ENCODE results near the gene TAS2R5. TPM values are rescaled to one million over a fixed set of nuclear protein-coding genes. Genes with fewer than 3 reads are reported as not detected.
"Not testable (repeated sequence)": the region's sequence is repeated elsewhere in the genome, so short reads cannot be mapped to it uniquely, and the experiment has no call there.

Gene TAS2R5, protein sequence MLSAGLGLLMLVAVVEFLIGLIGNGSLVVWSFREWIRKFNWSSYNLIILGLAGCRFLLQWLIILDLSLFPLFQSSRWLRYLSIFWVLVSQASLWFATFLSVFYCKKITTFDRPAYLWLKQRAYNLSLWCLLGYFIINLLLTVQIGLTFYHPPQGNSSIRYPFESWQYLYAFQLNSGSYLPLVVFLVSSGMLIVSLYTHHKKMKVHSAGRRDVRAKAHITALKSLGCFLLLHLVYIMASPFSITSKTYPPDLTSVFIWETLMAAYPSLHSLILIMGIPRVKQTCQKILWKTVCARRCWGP
- total RNA-seq = not detected

DNA sequence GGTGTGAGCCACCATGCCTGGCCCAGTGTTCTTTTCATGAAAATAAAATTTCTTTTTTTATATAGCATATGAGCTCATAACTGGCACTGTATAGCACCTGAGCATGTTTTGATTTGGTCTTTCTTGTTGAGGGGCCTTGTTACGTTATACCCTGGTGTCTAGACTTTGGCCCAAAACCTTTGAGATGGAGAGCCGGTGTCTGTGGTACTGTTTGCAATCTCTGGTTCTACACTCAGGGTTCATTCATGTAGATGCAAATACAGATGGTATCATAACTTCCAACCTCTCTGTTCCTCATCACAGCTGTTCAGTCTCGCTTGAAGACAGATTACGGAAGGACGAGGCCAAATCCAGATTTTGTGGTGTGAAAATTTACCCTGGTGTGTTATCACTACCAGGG lies at the start of gene TAS2R5:
TAS2R5 (plus strand) TSS at position 301 of the 400 bp plus-strand sequence. CDS start 145 bp downstream, outside the sequence.
- no peak within 1 kb of the TSS for H3K4me3 ChIP-seq
- no peaks in the 10 kb centered on the region for H3K9me3 ChIP-seq
- no peak within 1 kb of the TSS for H3K27ac ChIP-seq
- H3K4me1 ChIP-seq = no peaks in the 10 kb centered on the region
- peaks cover 0 to 6% of the 10 kb centered on the region in 2 donors for H3K36me3 ChIP-seq
- TF ChIP-seq, protein P1, sequence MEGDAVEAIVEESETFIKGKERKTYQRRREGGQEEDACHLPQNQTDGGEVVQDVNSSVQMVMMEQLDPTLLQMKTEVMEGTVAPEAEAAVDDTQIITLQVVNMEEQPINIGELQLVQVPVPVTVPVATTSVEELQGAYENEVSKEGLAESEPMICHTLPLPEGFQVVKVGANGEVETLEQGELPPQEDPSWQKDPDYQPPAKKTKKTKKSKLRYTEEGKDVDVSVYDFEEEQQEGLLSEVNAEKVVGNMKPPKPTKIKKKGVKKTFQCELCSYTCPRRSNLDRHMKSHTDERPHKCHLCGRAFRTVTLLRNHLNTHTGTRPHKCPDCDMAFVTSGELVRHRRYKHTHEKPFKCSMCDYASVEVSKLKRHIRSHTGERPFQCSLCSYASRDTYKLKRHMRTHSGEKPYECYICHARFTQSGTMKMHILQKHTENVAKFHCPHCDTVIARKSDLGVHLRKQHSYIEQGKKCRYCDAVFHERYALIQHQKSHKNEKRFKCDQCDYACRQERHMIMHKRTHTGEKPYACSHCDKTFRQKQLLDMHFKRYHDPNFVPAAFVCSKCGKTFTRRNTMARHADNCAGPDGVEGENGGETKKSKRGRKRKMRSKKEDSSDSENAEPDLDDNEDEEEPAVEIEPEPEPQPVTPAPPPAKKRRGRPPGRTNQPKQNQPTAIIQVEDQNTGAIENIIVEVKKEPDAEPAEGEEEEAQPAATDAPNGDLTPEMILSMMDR (IDR thresholded peaks at IDR 0.05) = no peak
- DNase-seq (ENCODE audit: low spot score in 2 of 2) = no peak
- H3K27me3 ChIP-seq = no peaks in the 10 kb centered on the region
- intact Hi-C loops (cut with DNase I) = no loop called here

DNA sequence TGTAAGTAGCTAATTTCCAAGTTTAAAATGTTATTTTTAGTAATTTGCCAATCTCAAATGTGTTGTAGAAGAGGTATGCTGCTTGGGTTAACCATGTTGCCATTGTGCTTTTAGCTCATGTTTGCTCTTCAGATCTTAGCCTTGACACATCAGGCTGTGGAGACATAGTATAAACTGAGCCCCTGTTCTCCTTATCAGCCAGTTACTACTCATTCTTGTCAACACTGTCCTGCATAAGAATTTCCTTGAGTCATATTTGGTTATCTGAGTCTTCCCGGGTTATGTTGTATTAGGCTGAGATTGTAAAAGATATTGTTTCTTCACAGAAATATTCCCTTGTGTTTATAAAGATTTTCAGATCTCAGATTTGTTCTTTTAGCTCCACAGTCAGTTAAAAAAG lies 47.8 kb upstream of the TAS2R5 start:
- intact Hi-C loops (cut with DNase I) = no loop called here
- Histone ChIP-seq H3K9me3 (no peaks in the 10 kb centered on the region), H3K36me3 (peaks cover 51 to 59% of the 10 kb centered on the region in 2 donors), H3K4me1 (peaks cover 2 to 7% of the 10 kb centered on the region in 2 donors), H3K27me3 (no peaks in the 10 kb centered on the region), H3K27ac (no peak overlapping the region), H3K4me3 (no peak overlapping the region)
- TF ChIP-seq, protein P1 (IDR thresholded peaks at IDR 0.05) = no peak
- DNase-seq (ENCODE audit: low spot score in 2 of 2) = no peak

DNA sequence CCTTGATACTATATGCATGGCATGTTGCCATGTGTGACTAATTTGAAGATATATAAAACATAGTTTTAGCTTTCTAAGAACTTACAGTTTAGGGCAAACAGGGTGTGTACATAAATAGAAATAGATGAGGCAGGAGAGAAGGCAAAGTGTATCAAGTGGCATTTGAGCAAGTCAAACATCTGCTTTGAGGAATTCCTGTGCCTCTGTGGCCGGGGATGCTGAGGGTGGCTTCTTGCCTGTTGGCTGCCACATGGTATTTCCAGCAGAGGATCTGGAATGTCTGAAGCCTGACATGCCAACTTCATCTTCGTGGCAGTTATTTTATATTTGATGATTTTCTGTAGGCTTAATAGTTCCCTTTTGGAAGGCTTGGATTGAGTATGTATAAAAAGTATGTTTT lies 45.9 kb upstream of the TAS2R5 start:
- intact Hi-C loops (cut with DNase I) = no loop called here
- Histone ChIP-seq H3K27me3 (no peaks in the 10 kb centered on the region), H3K36me3 (peaks cover 66 to 76% of the 10 kb centered on the region in 2 donors), H3K4me3 (no peak overlapping the region), H3K9me3 (no peaks in the 10 kb centered on the region), H3K4me1 (peaks cover 0 to 1% of the 10 kb centered on the region in 2 donors), H3K27ac (no peak overlapping the region)
- TF ChIP-seq, protein P1 (IDR thresholded peaks at IDR 0.05) = no peak
- DNase-seq (ENCODE audit: low spot score in 2 of 2) = no peak

DNA sequence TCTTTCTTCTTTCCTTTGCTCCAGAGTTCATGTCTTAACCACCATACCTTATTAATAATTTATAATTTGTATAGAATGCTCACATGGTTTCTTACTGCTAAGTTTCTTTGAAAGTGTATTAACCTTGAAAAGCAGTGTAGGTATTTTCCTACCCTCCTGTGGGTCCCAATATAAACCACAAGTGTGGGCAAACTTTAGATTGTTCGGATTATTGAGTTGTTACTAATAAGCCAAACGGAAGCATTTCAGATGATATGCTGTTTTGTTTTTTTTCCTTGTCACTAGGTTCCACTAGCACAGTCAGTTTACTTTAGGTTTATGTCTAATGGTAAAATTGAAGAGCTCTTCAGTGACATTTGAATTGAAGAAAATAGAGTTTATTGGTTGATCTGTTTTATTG lies 41.6 kb upstream of the TAS2R5 start:
- DNase-seq (ENCODE audit: low spot score in 2 of 2) = no peak
- Histone ChIP-seq H3K27me3 (no peaks in the 10 kb centered on the region), H3K27ac (no peak overlapping the region), H3K4me3 (no peak overlapping the region), H3K36me3 (peaks cover 88 to 95% of the 10 kb centered on the region in 2 donors), H3K9me3 (peaks cover 7 to 9% of the 10 kb centered on the region in 2 donors), H3K4me1 (no peaks in the 10 kb centered on the region)
- TF ChIP-seq, protein P1 (IDR thresholded peaks at IDR 0.05) = no peak
- intact Hi-C loops (cut with DNase I) = no loop called here

DNA sequence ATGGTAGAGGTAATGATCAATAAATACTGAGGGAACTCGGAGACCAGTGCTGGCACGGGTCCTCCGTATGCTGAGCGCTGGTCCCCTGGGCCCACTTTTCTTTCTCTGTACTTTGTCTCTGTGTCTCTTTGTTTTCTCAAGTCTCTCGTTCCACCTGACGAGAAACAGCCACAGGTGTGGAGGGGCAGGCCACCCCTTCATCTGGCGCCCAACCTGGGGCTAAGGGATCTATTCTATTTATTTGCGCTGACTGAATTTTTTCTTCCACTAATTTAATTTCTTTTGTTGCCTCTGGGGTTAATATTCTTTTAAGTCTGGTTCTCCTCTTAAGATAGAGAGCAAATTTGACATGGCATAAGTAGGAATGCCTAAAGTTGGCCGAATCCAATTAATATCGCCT lies 38.1 kb upstream of the TAS2R5 start:
- H3K4me3 ChIP-seq; H3K4me1 ChIP-seq; H3K27me3 ChIP-seq; H3K9me3 ChIP-seq; DNase-seq (ENCODE audit: low spot score in 2 of 2); intact Hi-C loops (cut with DNase I); H3K27ac ChIP-seq: not testable (repeated sequence)
- peaks cover 57 to 79% of the 10 kb centered on the region in 2 donors for H3K36me3 ChIP-seq

DNA sequence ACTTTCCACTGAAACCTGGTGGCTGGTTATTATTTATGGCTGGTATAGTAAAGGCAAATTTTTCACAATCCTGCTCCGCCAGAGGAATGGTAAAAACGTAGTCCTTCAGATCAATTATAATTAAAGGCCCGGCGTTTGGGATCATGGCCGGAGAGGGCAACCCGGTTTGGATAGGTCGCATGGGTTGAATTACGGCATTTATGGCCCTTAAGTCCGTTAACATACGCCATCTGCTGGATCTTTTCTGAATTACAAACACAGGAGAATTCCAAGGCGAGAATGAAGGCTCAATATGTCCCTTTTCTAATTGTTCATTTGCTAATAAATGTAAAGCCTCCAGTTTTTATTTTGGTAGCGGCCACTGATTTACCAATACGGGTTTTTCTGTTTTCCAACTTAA lies 37.4 kb upstream of the TAS2R5 start:
- H3K4me3 ChIP-seq = no peak overlapping the region
- no peak overlapping the region for H3K27ac ChIP-seq
- H3K4me1 ChIP-seq = no peaks in the 10 kb centered on the region
- intact Hi-C loops (cut with DNase I) = no loop called here
- peaks cover 61 to 79% of the 10 kb centered on the region in 2 donors for H3K36me3 ChIP-seq
- no peaks in the 10 kb centered on the region for H3K27me3 ChIP-seq
- peaks cover 7 to 9% of the 10 kb centered on the region in 2 donors for H3K9me3 ChIP-seq
- TF ChIP-seq, protein P1 (IDR thresholded peaks at IDR 0.05) = peak in 2 of 3 experiments; percentile 4 to 11
- no peak for DNase-seq (ENCODE audit: low spot score in 2 of 2)
